Activated T-helper 17 cell treated with anti-CD3 and anti-CD28 coated beads, Interleukin-2, amount 50 U/mL, for 72 hours (primary cell): ENCODE data around the gene SLC9C2. TPM values are rescaled to one million over a fixed set of nuclear protein-coding genes. Genes with fewer than 3 reads are reported as not detected.
"Not testable (repeated sequence)": the region's sequence is repeated elsewhere in the genome, so short reads cannot be mapped to it uniquely, and the experiment has no call there.

Experiments used
- ATAC-seq: fragments of 150-1000 bp; cut with Tn5 transposase; replicated peaks from 2 replicates; pipeline ENCODE4 v1.10.0; 2021; ENCODE audit warnings: mild to moderate bottlenecking, moderate library complexity
- H3K27ac Mint-ChIP-seq: one replicate; pipeline ENCODE4 v1.8.0; 2022; ENCODE audit warnings: mixed read lengths
- H3K27me3 Mint-ChIP-seq: one replicate; pipeline ENCODE4 v1.8.0; 2022; ENCODE audit warnings: mixed read lengths
- H3K36me3 Mint-ChIP-seq: one replicate; pipeline ENCODE4 v1.8.0; 2022; ENCODE audit warnings: low read depth, mild to moderate bottlenecking, mixed read lengths
- H3K4me1 Mint-ChIP-seq: one replicate; pipeline ENCODE4 v1.8.0; 2022; ENCODE audit warnings: mixed read lengths
- H3K4me3 Mint-ChIP-seq: one replicate; pipeline ENCODE4 v1.8.0; 2022; ENCODE audit warnings: mild to moderate bottlenecking, mixed read lengths
- H3K9me3 Mint-ChIP-seq: one replicate; pipeline ENCODE4 v1.8.0; 2022; ENCODE audit warnings: mixed read lengths
- total RNA-seq, 2 donors: library from RNA; stranded (reverse); gene quantifications; one replicate each; pipeline ENCODE4 v1.2.3, GENCODE V29; 2022

SLC9C2 gene
- total RNA-seq, 2 donors from 2014 or later: not detected

DNA sequence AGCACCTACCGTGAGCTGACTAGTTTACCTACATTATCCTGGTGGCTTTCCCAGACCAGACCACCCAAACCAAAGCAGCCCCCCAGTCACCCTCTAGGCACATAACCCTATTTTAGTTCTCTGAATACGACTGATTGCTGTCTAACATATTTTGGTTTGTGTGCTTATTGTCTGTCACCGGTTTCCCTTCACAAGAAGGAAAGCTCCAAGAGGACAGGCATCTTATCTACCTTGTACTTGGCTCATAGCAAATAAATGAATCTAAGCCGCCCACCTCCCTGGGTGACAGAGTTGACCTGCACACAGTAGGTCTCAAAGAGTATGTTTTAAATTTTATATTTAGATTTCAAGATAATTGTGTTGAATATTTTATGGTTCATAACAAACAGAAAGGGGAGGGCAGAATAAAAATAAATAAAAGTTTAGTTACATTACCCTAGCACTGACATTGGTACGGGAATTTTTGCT is 126.6 kb downstream of the SLC9C2 start:
- H3K4me1 Mint-ChIP-seq: peaks cover 39% of the 10 kb centered on the region
- peaks cover 40% of the 10 kb centered on the region for H3K36me3 Mint-ChIP-seq
- no peak for ATAC-seq
- peaks cover 5% of the 10 kb centered on the region for H3K9me3 Mint-ChIP-seq
- H3K27ac Mint-ChIP-seq: peak overlapping the region; percentile 79
- peak overlapping the region; percentile 87 for H3K4me3 Mint-ChIP-seq
- H3K27me3 Mint-ChIP-seq: no peaks in the 10 kb centered on the region

DNA sequence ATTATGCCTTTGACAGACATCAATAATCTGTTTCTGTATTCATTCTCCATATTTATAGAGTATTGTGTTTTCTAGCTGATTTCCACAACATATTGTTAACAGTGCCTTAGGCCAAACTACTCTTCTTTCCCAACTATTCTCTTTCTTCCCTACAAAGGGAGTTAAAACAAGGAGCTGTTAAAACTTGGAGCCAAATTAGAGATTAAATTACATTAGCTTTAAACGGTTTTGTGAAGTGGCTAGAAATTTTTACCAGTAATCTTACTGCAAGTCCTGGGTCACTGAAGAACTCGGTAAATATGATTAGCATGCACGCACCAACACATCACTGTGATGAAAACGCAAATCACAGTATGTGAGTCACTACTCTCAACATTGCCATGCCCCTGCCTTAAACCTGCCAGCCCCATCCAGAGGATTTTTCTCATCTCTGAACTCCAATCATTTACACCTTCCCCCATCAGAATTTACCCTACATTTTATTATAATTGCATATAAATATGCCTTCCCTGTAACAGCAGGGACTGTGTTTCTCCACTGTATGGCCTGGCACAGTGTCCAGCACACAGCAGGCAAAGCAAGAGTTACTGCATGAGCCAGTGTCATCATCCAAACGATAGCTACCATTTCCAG is 127.2 kb downstream of the SLC9C2 start:
- Mint-ChIP-seq H3K27ac (peak overlapping the region; percentile 79), H3K9me3 (peaks cover 5% of the 10 kb centered on the region), H3K27me3 (no peaks in the 10 kb centered on the region), H3K4me3 (peak overlapping the region; percentile 87), H3K36me3 (peaks cover 37% of the 10 kb centered on the region), H3K4me1 (peaks cover 39% of the 10 kb centered on the region)
- ATAC-seq: peak; percentile 62

DNA sequence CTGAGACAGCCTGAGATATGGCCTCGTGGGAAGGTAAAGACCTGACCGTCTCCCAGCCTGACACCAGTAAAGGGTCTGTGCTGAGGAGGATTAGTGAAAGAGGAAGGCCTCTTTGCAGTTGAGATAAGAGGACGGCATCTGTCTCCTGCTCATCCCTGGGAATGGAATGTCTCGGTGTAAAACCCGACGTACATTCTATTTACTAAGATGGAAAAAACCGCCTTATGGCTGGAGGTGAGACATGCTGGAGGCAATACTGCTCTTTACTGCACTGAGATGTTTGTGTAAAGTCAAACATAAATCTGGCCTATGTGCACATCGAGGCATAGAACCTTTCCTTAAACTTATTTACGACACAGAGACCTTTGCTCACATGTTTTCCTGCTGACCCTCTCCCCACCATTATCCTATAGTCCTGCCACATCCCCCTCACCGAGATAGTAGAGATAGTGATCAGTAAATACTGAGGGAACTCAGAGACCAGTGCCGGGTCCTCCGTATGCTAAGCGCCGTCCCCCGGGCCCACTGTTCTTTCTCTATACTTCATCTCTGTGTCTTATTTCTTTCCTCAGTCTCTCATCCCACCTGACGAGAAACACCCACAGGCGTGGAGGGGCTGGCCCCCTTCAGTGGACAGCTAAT is 128.0 kb downstream of the SLC9C2 start:
- not testable (repeated sequence) for ATAC-seq, H3K27me3 Mint-ChIP-seq, H3K9me3 Mint-ChIP-seq
- Mint-ChIP-seq H3K36me3 (peaks cover 36% of the 10 kb centered on the region), H3K4me1 (peaks cover 38% of the 10 kb centered on the region), H3K27ac (peak overlapping the region; percentile 79), H3K4me3 (peak overlapping the region; percentile 87)

DNA sequence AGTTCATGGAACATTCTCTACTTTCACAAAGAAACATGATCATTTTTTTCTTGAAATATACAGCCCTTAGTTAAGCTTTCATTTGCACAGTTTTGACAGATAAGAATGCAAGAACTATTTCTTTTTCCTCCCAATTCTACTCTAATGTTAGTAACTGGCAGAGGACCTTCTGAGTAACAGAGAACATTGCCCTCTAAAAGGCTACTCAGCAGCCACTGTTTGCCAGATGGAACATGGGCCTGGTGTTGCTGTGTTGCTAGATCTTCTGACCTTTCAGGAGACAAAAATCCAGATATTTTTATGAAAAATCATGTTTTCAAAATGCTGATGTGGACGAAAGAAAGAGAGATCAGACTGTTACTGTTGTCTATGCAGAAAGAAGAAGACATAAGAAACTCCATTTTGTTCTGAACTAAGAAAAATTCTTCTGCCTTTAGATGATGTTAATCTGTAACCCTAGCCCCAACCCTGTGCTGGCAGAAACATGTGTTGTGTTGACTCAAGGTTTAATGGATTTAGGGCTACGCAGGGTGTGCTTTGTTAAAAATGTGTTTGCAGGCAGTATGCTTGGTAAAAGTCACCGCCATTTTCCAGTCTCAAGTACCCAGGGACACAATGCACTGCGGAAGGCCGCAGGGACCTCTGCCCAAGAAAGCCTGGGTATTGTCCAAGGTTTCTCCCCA is 128.6 kb downstream of the SLC9C2 start:
- Mint-ChIP-seq H3K27me3 (no peaks in the 10 kb centered on the region), H3K9me3 (peaks cover 8% of the 10 kb centered on the region), H3K36me3 (peaks cover 32% of the 10 kb centered on the region), H3K4me3 (peak overlapping the region; percentile 87), H3K4me1 (peaks cover 35% of the 10 kb centered on the region), H3K27ac (peak overlapping the region; percentile 79)
- ATAC-seq: no peak

DNA sequence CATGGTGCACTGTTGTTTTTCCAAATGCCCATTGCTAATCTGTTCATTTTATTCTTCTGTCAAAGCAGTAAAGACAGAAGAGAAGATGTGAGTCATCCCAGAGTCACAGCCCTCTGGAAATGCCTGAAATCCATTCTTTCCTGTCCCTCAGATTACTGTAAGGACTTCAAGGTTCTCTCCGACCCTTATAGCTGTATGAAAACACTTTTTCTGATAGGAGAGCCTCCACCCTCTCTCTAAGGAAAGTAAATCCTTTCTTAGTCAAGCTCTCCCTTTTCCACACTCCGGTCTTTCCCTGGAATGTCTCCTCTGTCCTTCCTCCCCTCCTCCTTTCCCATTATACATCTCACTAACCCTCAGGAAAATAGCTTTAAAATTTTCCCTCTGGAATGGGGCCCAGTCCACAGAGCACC is 129.3 kb downstream of the SLC9C2 start:
- no peak for ATAC-seq
- no peaks in the 10 kb centered on the region for H3K27me3 Mint-ChIP-seq
- peak overlapping the region; percentile 79 for H3K27ac Mint-ChIP-seq
- H3K4me1 Mint-ChIP-seq: peaks cover 31% of the 10 kb centered on the region
- H3K4me3 Mint-ChIP-seq: peak overlapping the region; percentile 87
- H3K9me3 Mint-ChIP-seq: peaks cover 8% of the 10 kb centered on the region
- H3K36me3 Mint-ChIP-seq: peaks cover 37% of the 10 kb centered on the region

DNA sequence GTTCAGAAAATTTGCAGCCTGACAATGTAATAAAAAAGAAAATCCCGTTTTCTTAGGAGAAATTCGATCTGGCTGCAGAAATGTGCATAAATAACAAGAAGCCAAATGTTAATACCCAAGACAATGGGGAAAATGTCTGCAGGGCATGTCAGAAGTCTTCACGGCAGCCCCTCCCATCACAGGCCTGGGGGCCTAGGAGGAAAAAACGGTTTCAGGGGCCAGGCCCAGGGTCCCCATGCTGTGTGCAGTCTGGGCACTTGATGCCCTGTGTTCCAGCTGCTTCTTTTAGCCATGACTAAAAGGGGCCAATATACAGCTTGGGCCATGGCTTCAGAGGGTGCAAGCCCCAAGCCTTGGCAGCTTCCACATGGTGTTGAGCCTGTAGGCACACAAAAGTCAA is 132.3 kb downstream of the SLC9C2 start:
- Mint-ChIP-seq H3K27me3 (no peaks in the 10 kb centered on the region), H3K27ac (no peak overlapping the region), H3K36me3 (peaks cover 46% of the 10 kb centered on the region)

DNA sequence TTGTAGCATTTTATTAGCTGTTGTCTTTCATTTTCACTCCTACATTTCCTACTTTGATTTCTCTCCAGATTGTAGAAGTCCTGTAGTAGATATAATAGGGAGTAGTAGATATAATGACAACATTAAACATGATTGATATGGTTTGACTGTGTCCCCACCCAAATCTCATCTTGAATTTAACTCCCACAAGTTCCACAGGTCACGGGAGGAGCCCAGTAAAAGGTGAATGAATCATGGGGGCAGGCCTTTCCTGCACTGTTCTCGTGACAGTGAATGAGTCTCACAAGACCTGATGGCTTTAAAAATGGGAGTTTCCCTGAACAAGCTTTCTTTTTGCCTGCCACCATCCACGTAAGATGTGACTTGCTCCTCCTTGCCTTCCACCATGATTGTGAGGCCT is 133.2 kb downstream of the SLC9C2 start:
- no peak overlapping the region for H3K27ac Mint-ChIP-seq
- no peak for ATAC-seq
- H3K36me3 Mint-ChIP-seq: peaks cover 46% of the 10 kb centered on the region
- no peak overlapping the region for H3K4me3 Mint-ChIP-seq
- peaks cover 16% of the 10 kb centered on the region for H3K4me1 Mint-ChIP-seq
- no peaks in the 10 kb centered on the region for H3K27me3 Mint-ChIP-seq
- peaks cover 8% of the 10 kb centered on the region for H3K9me3 Mint-ChIP-seq

More for the DNA sequence above, 132.3 kb downstream of the SLC9C2 start:
- peaks cover 17% of the 10 kb centered on the region for H3K4me1 Mint-ChIP-seq
- peaks cover 8% of the 10 kb centered on the region for H3K9me3 Mint-ChIP-seq
- no peak for ATAC-seq
- H3K4me3 Mint-ChIP-seq: no peak overlapping the region

DNA sequence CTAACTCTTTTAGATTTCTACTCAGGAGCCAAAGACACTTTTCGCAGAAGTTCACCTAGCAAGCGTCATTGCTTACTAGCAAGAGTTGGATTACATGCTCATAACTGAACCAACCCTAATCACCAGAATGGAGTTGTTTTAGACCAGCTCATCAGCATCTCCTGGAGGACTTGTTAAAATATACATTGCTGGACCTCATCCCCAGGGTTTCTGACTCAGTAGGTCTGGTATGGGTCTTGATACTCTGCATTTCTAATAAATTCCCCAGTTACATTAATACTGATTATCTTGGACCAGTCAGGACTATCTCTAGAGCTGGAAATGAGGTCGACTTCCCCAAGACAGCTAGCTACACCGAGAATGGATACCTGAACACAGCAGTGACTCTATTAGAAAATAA is 135.4 kb downstream of the SLC9C2 start:
- Mint-ChIP-seq H3K27me3 (no peaks in the 10 kb centered on the region), H3K27ac (no peak overlapping the region), H3K4me1 (peaks cover 8% of the 10 kb centered on the region), H3K36me3 (peaks cover 44% of the 10 kb centered on the region), H3K4me3 (no peak overlapping the region), H3K9me3 (peaks cover 12% of the 10 kb centered on the region)
- no peak for ATAC-seq

DNA sequence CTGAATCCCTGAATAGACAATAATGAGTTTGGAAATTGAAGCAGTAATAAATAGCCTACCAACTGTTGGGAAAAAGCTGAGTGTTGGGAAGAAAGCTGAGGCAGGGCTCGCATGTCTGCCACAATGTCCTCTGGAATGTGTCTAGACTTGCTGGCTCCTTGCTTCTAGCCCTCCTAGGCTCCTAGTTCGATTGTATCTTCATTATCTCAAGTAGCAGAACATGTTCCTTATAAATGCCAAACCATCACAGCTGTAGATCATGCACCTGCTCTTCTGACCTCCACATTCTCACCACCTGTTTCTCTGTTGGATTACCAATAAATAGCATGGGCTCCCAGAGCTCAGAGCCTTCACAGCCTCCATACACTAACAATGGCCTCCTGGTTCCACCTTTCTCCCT is 138.7 kb downstream of the SLC9C2 start:
- not testable (repeated sequence) for H3K4me1 Mint-ChIP-seq, H3K27me3 Mint-ChIP-seq, H3K4me3 Mint-ChIP-seq, H3K27ac Mint-ChIP-seq, H3K9me3 Mint-ChIP-seq, ATAC-seq
- H3K36me3 Mint-ChIP-seq: peaks cover 45% of the 10 kb centered on the region

DNA sequence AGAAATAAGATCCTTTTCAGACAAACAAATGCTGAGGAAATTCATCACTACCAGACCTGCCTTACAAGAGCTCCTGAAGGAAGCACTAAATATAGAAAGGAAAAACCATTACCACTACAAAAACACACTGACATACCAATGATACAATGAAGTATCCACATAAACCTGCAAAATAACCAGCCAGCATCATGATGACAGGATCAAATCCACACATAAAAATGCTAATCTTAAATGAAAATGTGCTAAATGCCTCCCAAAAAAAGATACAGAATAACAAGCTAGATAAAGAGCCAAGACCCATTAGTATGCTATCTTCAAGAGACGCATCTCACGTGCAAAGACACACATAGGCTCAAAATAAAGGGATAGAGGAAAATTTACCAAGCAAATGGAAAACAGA is 140.2 kb downstream of the SLC9C2 start:
- peaks cover 49% of the 10 kb centered on the region for H3K36me3 Mint-ChIP-seq
- ATAC-seq, H3K4me3 Mint-ChIP-seq, H3K27me3 Mint-ChIP-seq, H3K9me3 Mint-ChIP-seq, H3K27ac Mint-ChIP-seq, H3K4me1 Mint-ChIP-seq: not testable (repeated sequence)

DNA sequence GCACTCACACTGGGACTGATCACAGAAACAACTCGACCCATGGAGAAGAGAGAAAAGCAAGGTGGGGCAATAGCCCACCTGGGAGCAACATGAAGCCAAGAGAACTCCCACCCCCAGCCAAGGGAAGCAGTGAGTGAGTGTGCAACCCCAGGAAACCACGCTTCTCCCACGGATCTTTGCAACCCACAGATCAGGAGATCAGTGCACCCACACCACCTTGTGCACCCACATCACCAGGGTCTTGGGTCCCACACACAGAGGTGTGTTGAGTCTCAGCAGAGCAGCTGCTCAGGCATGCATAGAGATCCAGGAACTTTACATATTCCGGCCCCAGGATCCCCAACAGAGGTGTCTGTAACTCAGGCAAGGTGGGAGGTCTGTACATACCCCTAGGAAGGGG is 143.0 kb downstream of the SLC9C2 start:
- Mint-ChIP-seq H3K27ac (no peak overlapping the region), H3K36me3 (peaks cover 66% of the 10 kb centered on the region), H3K4me3 (no peak overlapping the region), H3K9me3 (peaks cover 4% of the 10 kb centered on the region), H3K27me3 (no peaks in the 10 kb centered on the region), H3K4me1 (peaks cover 21% of the 10 kb centered on the region)
- no peak for ATAC-seq

DNA sequence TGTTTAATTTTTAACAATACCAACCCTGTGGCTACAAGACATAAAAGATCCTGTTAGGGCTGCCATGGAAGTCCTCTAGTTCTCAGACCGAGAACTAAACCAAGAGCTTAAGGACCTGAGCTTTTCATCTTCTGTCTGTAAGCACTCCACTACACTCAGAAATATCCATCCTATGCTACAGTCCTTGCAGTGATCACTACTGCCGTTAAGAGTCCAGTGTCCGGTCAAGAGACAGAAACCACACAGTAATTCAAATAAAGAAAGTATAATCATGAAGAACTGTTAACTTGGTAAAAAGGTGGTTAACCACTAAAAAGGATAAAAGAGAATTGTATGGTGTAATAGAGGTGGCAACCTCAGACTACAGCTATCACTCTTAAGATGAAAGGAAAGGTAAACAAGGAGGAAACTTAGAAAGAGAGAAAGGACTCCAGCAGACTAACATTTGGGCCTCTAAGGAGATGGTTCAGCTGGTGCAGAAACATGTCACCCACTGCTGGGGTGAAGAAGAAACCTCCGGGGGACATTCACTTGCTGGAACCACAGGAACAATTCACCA is 147.8 kb downstream of the SLC9C2 start:
- no peaks in the 10 kb centered on the region for H3K9me3 Mint-ChIP-seq
- ATAC-seq: peak; percentile 78
- H3K4me3 Mint-ChIP-seq: no peak overlapping the region
- no peaks in the 10 kb centered on the region for H3K27me3 Mint-ChIP-seq
- peaks cover 12% of the 10 kb centered on the region for H3K4me1 Mint-ChIP-seq
- H3K27ac Mint-ChIP-seq: peak overlapping the region; percentile 35
- peaks cover 44% of the 10 kb centered on the region for H3K36me3 Mint-ChIP-seq

DNA sequence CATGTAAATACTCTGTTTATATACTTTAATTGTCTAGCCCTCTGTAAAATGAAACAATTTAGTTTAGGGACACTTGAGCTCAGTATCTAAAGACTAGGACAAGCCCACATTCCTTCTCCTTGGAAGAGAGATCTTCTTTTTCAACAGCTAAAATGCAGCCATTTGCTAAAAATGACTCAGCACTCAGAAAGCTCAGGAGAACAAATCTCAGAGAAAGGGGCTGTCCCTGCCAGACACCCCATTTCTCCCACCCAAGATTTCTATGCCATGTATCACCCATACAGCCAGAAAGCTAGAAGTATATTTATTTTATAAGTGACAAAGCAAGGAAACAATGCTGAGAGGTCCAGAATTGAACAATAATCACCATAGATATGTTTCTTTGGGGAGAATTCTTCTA is 148.9 kb downstream of the SLC9C2 start:
- ATAC-seq: no peak
- no peak overlapping the region for H3K4me3 Mint-ChIP-seq
- H3K4me1 Mint-ChIP-seq: peaks cover 12% of the 10 kb centered on the region
- H3K36me3 Mint-ChIP-seq: peaks cover 41% of the 10 kb centered on the region
- H3K9me3 Mint-ChIP-seq: peaks cover 4% of the 10 kb centered on the region
- H3K27ac Mint-ChIP-seq: no peak overlapping the region
- no peaks in the 10 kb centered on the region for H3K27me3 Mint-ChIP-seq

DNA sequence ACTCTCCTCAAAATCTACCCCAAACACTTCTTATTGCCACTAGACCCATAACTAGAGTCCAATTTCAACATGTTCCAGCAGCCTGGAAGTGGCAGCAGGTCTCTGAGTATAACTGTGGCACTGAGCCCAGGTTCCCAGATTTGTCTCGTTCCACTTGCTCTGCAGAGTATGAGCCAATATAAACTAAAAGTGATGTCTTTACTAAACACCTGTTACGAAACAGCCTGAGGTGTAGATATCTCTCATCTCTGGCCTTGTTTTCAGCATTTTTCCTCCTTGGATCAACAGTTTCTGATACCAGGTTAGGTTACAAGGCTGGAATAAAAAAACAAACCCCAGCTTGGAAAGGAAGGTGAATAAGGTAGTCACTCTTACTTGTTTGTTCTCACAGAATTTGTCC is 150.9 kb downstream of the SLC9C2 start:
- Mint-ChIP-seq H3K4me3 (no peak overlapping the region), H3K36me3 (peaks cover 39% of the 10 kb centered on the region), H3K9me3 (peaks cover 8% of the 10 kb centered on the region)

More for the DNA sequence above, 150.9 kb downstream of the SLC9C2 start:
- no peak for ATAC-seq
- H3K27me3 Mint-ChIP-seq: no peaks in the 10 kb centered on the region
- peaks cover 12% of the 10 kb centered on the region for H3K4me1 Mint-ChIP-seq
- H3K27ac Mint-ChIP-seq: no peak overlapping the region
